ENCODE results near the gene ARL16. TPM values are rescaled to one million over a fixed set of nuclear protein-coding genes. Genes with fewer than 3 reads are reported as not detected.
"Not testable (repeated sequence)": the region's sequence is repeated elsewhere in the genome, so short reads cannot be mapped to it uniquely, and the experiment has no call there.

The ARL16 gene
- total RNA-seq, 1 experiment from 2014 or later = 52.7 TPM

- H3K36me3 ChIP-seq (ENCODE audit: control insufficient read depth, insufficient read depth, low read length) = peaks cover 11% of the 10 kb centered on the region; the same call in 1 of the 2 replicates
- DNase-seq (ENCODE audit: low read depth, low spot score) = no peak
- H3K9me3 ChIP-seq (ENCODE audit: control insufficient read depth, insufficient read depth, low read depth, low read length) = no peaks in the 10 kb centered on the region
- no peaks in the 10 kb centered on the region for H3K27me3 ChIP-seq (ENCODE audit: control insufficient read depth, insufficient read depth, low read length)
- ATAC-seq = no peak
- intact Hi-C loops (cut with micrococcal nuclease; ENCODE audit: unreplicated experiment) = no loop called here
- H3K27ac ChIP-seq (ENCODE audit: low read length) = no peak overlapping the region
- ChIA-PET POLR2A (interaction anchor here (0.6 kb wide), 1 partner anchor 116 kb away, joined by 5 read pairs; no protein-coding TSS in a partner anchor), CTCF (interaction anchor here (0.7 kb wide), 1 partner anchor 13 kb away, joined by 5 read pairs; no protein-coding TSS in a partner anchor)
- in situ Hi-C loops (cut with HindIII; ENCODE audit: low pct_unique_long_range_greater_than_20kb, low sequenced_read_pairs) = no loop called here
- TF ChIP-seq POLR2AphosphoS5 (IDR thresholded peaks at IDR 0.05; ENCODE audit: low read depth, low read length) = no peak
- no peak for TF ChIP-seq CTCF (IDR thresholded peaks at IDR 0.05)
- no peak for TF ChIP-seq TCF7L2 (IDR thresholded peaks at IDR 0.05; ENCODE audit: low read depth, low read length)
- no peak for TF ChIP-seq SIN3A (IDR thresholded peaks at IDR 0.05; ENCODE audit: borderline replicate concordance, insufficient read depth, low read depth, low read length)
- no peak for TF ChIP-seq REST (IDR thresholded peaks at IDR 0.05; ENCODE audit: insufficient read depth in 1 of 2, low read depth in 2 of 2, low read length in 1 of 2)
- H3K4me1 ChIP-seq (ENCODE audit: control insufficient read depth, insufficient read depth, low read length) = peaks cover 17% of the 10 kb centered on the region
- BruUV-seq (replicated peaks) = no TSS peak
- no peak overlapping the region for H3K4me3 ChIP-seq (ENCODE audit: low read depth in 2 of 2, low read length in 2 of 2)
Measured at GRCh38 chr17:81680150-81680549, 3.4 kb downstream of the ARL16 start.

GRCh38 chr17:81676906-81677305, 6.7 kb downstream of the ARL16 start:
- POLR2A ChIA-PET = no interaction called here
- in situ Hi-C loops (cut with HindIII; ENCODE audit: low pct_unique_long_range_greater_than_20kb, low sequenced_read_pairs) (no loop called here), intact Hi-C loops (cut with micrococcal nuclease; ENCODE audit: unreplicated experiment) (no loop called here)
- H3K9me3 ChIP-seq (ENCODE audit: control insufficient read depth, insufficient read depth, low read depth, low read length) = no peaks in the 10 kb centered on the region
- H3K4me3 ChIP-seq (ENCODE audit: low read depth in 2 of 2, low read length in 2 of 2) = no peak overlapping the region
- peaks cover 4% of the 10 kb centered on the region for H3K36me3 ChIP-seq (ENCODE audit: control insufficient read depth, insufficient read depth, low read length)
- H3K27ac ChIP-seq (ENCODE audit: low read length) = no peak overlapping the region
- ATAC-seq = peak; percentile 19; the same call in 1 of the 2 replicates
- no peaks in the 10 kb centered on the region for H3K27me3 ChIP-seq (ENCODE audit: control insufficient read depth, insufficient read depth, low read length)
- BruUV-seq (replicated peaks) = no TSS peak
- no peak for TF ChIP-seq SIN3A (IDR thresholded peaks at IDR 0.05; ENCODE audit: borderline replicate concordance, insufficient read depth, low read depth, low read length)
- no peak for TF ChIP-seq CTCF (IDR thresholded peaks at IDR 0.05)
- TF ChIP-seq TCF7L2 (IDR thresholded peaks at IDR 0.05; ENCODE audit: low read depth, low read length) = no peak
- no peak for TF ChIP-seq POLR2AphosphoS5 (IDR thresholded peaks at IDR 0.05; ENCODE audit: low read depth, low read length)
- TF ChIP-seq REST (IDR thresholded peaks at IDR 0.05; ENCODE audit: insufficient read depth in 1 of 2, low read depth in 2 of 2, low read length in 1 of 2) = no peak
- no peak for DNase-seq (ENCODE audit: low read depth, low spot score)
- peaks cover 10% of the 10 kb centered on the region for H3K4me1 ChIP-seq (ENCODE audit: control insufficient read depth, insufficient read depth, low read length)
- CTCF ChIA-PET = no interaction called here

- peak; percentile 14 for ATAC-seq
- H3K9me3 ChIP-seq (ENCODE audit: control insufficient read depth, insufficient read depth, low read depth, low read length); H3K36me3 ChIP-seq (ENCODE audit: control insufficient read depth, insufficient read depth, low read length); H3K27me3 ChIP-seq (ENCODE audit: control insufficient read depth, insufficient read depth, low read length); H3K4me1 ChIP-seq (ENCODE audit: control insufficient read depth, insufficient read depth, low read length); H3K4me3 ChIP-seq (ENCODE audit: low read depth in 2 of 2, low read length in 2 of 2); H3K27ac ChIP-seq (ENCODE audit: low read length); intact Hi-C loops (cut with micrococcal nuclease; ENCODE audit: unreplicated experiment); BruUV-seq (replicated peaks); in situ Hi-C loops (cut with HindIII; ENCODE audit: low pct_unique_long_range_greater_than_20kb, low sequenced_read_pairs); DNase-seq (ENCODE audit: low read depth, low spot score): not testable (repeated sequence)
- POLR2A ChIA-PET = interaction anchor here (1.2 kb wide), 1 partner anchor 20 kb away, joined by 3 read pairs; no protein-coding TSS in a partner anchor
- CTCF ChIA-PET = interaction anchor here (0.6 to 1.1 kb wide), 3 partner anchors 8 to 155 kb away, joined by 3 to 5 read pairs (median 3); partner anchors contain the start of genes ARL16 and HGS
Measured at GRCh38 chr17:81675515-81676221, 7.9 kb downstream of the ARL16 start.
